Activated CD4-positive, alpha-beta T cell treated with anti-CD3 and anti-CD28 coated beads for 36 hours (primary cell): ENCODE measurements around the gene SRGN. TPM values are rescaled to one million over a fixed set of nuclear protein-coding genes. Genes with fewer than 3 reads are reported as not detected.

Source experiments
- ATAC-seq: fragments of 200-7000 bp; cut with Tn5 transposase; one replicate; pipeline ENCODE4 v1.10.0; 2021; ENCODE audit warnings: mild to moderate bottlenecking, moderate library complexity
- CTCF ChIA-PET: fragments of 350-600 bp; sonication (Branson Sonifier 250); formaldehyde crosslinking; loops from one replicate; lab custom pipeline; 2021; ENCODE audit warnings: antibody characterized with exemption; lab: Charles Lee
- POLR2A ChIA-PET: fragments of 350-600 bp; sonication (Branson Sonifier 250); formaldehyde crosslinking; loops from one replicate; lab custom pipeline; 2021; ENCODE audit warnings: antibody characterized with exemption, inconsistent platforms; lab: Charles Lee
- DNase-seq: peaks from one replicate; pipeline ENCODE4 v3.0.0-alpha.2; 2020
- H3K27ac Mint-ChIP-seq: one replicate; pipeline ENCODE4 v1.8.0; 2021; ENCODE audit warnings: mixed read lengths
- H3K27me3 Mint-ChIP-seq: one replicate; pipeline ENCODE4 v1.8.0; 2021; ENCODE audit warnings: mixed read lengths
- H3K36me3 Mint-ChIP-seq: one replicate; pipeline ENCODE4 v1.8.0; 2021; ENCODE audit warnings: low read depth, mixed read lengths
- H3K4me1 Mint-ChIP-seq: one replicate; pipeline ENCODE4 v1.8.0; 2021; ENCODE audit warnings: mixed read lengths
- H3K4me3 Mint-ChIP-seq: one replicate; pipeline ENCODE4 v1.8.0; 2021; ENCODE audit warnings: mild to moderate bottlenecking, moderate library complexity, mixed read lengths
- H3K9me3 Mint-ChIP-seq: one replicate; pipeline ENCODE4 v1.8.0; 2021; ENCODE audit warnings: low read depth, mixed read lengths
- intact Hi-C, 2 experiments: fragments of 100-400 bp; cut with DNase I in 1 of 2; cut with micrococcal nuclease in 1 of 2; formaldehyde crosslinking; loops; one replicate each; pipeline versions ENCODE4 v1.14.2 to v1.15.1; 2022 to 2024; cut with DNase I, micrococcal nuclease
- total RNA-seq, 2 experiments: library from RNA; stranded (reverse); gene quantifications; one replicate each; pipeline ENCODE4 v1.2.3, GENCODE V29; 2021

The SRGN gene
- total RNA-seq, 2 experiments from 2014 or later = 375 to 400 TPM

DNA sequence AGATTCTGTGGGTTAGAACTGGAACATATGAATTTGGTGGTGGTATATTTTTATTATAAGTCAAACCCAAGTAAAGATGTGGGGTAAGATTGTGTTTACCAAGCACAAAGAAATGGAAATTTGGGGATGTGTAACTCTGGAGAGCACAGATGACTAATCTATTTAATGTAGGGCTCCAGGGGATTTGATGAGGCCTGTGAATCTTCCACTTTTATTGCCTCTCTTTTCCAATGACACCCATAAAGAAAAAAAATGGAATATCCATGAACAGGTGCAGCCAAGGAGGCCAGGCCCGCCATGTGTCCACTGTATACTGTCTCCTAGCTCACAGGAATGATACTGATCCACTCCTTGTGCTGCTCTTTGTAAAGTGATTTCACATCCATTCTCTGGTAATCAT lies 2.8 kb downstream of the SRGN start:
- H3K4me1 Mint-ChIP-seq = peaks cover 62% of the 10 kb centered on the region
- no peaks in the 10 kb centered on the region for H3K9me3 Mint-ChIP-seq
- ChIA-PET POLR2A (interaction anchor here (0.6 to 2.0 kb wide), 10 partner anchors 11 to 190 kb away, joined by 3 to 14 read pairs (median 3); no protein-coding TSS in a partner anchor), CTCF (interaction anchor here (0.9 to 8.1 kb wide), 5 partner anchors 15 to 97 kb away, joined by 3 to 179 read pairs (median 5); no protein-coding TSS in a partner anchor)
- peak overlapping the region; percentile 86 for H3K4me3 Mint-ChIP-seq
- intact Hi-C loops = loop anchor here (1.0 to 10.0 kb wide), 7 partner anchors 34 to 1072 kb away; partner anchors contain the start of genes DDX21 (in 2 of the 2), HNRNPH3 (in 1 of the 2), PBLD (in 1 of the 2) and VPS26A (in 1 of the 2)
- H3K36me3 Mint-ChIP-seq = peaks cover 50% of the 10 kb centered on the region
- ATAC-seq = no peak
- no peak for DNase-seq
- peak overlapping the region; percentile 99 for H3K27ac Mint-ChIP-seq
- no peaks in the 10 kb centered on the region for H3K27me3 Mint-ChIP-seq

DNA sequence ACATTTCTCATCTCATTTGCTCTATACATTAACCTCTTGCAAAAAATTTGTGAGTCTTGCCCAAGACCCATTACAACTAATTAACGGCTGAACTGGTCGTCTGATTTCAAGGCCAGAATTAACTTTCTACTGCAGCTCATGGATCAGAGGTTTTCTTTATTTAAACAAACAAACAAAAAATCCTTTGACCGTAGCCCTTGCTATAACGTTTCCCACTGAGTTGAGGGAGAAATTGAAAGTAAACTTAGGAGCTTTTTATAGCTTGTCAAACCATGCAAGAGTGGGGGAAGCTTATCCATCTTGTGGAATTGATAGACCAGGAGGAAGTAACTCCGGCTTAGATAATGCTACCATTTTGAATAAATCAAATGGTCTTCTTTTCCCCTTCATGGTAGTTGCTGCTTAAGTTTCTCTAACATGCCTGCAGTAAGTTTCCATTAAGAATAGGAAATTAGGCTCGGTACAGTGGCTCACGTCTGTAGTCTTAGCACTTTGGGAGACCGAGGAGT lies 3.3 kb downstream of the SRGN start:
- no peak for DNase-seq
- CTCF ChIA-PET = interaction anchor here (0.8 to 8.1 kb wide), 7 partner anchors 9 to 97 kb away, joined by 3 to 179 read pairs (median 5); no protein-coding TSS in a partner anchor
- H3K4me3 Mint-ChIP-seq = peak overlapping the region; percentile 86
- ATAC-seq = no peak
- peaks cover 50% of the 10 kb centered on the region for H3K36me3 Mint-ChIP-seq
- POLR2A ChIA-PET = interaction anchor here (0.6 to 2.0 kb wide), 8 partner anchors 10 to 132 kb away, joined by 3 to 14 read pairs (median 3); no protein-coding TSS in a partner anchor
- H3K4me1 Mint-ChIP-seq = peaks cover 62% of the 10 kb centered on the region
- no peaks in the 10 kb centered on the region for H3K27me3 Mint-ChIP-seq
- intact Hi-C loops = loop anchor here (2.0 to 10.0 kb wide), 3 partner anchors 94 to 1071 kb away; partner anchors contain the start of genes HNRNPH3 (in 1 of the 2) and PBLD (in 1 of the 2)
- no peaks in the 10 kb centered on the region for H3K9me3 Mint-ChIP-seq
- H3K27ac Mint-ChIP-seq = peak overlapping the region; percentile 99

- intact Hi-C loops = loop anchor here (1.0 to 10.0 kb wide), 6 partner anchors 30 to 1069 kb away; partner anchors contain the start of genes HNRNPH3 (in 1 of the 2) and PBLD (in 1 of the 2)
- no peaks in the 10 kb centered on the region for H3K9me3 Mint-ChIP-seq
- H3K4me3 Mint-ChIP-seq = peak overlapping the region; percentile 30
- no peaks in the 10 kb centered on the region for H3K27me3 Mint-ChIP-seq
- peaks cover 60% of the 10 kb centered on the region for H3K4me1 Mint-ChIP-seq
- POLR2A ChIA-PET = interaction anchor here (1.1 kb wide), 2 partner anchors 27 to 88 kb away, joined by 3 to 4 read pairs; no protein-coding TSS in a partner anchor
- peaks cover 59% of the 10 kb centered on the region for H3K36me3 Mint-ChIP-seq
- ATAC-seq = peak; percentile 22
- CTCF ChIA-PET = interaction anchor here (0.6 to 8.1 kb wide), 29 partner anchors 7 to 685 kb away, joined by 3 to 179 read pairs (median 4); partner anchors contain the start of gene DDX21
- peak; percentile 90 for DNase-seq
- H3K27ac Mint-ChIP-seq = peak overlapping the region; percentile 81
These were observed 5.3 kb downstream of the SRGN start for GRCh38 chr10:69092959-69093850.

- ChIA-PET CTCF (interaction anchor here (0.6 to 8.1 kb wide), 20 partner anchors 8 to 1728 kb away, joined by 3 to 179 read pairs (median 4); partner anchors contain the start of gene DDX21), POLR2A (no interaction called here)
- intact Hi-C loops = loop anchor here (1.0 to 10.0 kb wide), 6 partner anchors 29 to 1068 kb away; partner anchors contain the start of genes HNRNPH3 (in 1 of the 2) and PBLD (in 1 of the 2)
- H3K4me3 Mint-ChIP-seq = no peak overlapping the region
- DNase-seq (no peak), ATAC-seq (no peak)
- peaks cover 60% of the 10 kb centered on the region for H3K4me1 Mint-ChIP-seq
- peaks cover 55% of the 10 kb centered on the region for H3K36me3 Mint-ChIP-seq
- H3K27ac Mint-ChIP-seq = no peak overlapping the region
- no peaks in the 10 kb centered on the region for H3K9me3 Mint-ChIP-seq
- no peaks in the 10 kb centered on the region for H3K27me3 Mint-ChIP-seq
These were observed 6.0 kb downstream of the SRGN start for GRCh38 chr10:69093933-69094332.

DNA sequence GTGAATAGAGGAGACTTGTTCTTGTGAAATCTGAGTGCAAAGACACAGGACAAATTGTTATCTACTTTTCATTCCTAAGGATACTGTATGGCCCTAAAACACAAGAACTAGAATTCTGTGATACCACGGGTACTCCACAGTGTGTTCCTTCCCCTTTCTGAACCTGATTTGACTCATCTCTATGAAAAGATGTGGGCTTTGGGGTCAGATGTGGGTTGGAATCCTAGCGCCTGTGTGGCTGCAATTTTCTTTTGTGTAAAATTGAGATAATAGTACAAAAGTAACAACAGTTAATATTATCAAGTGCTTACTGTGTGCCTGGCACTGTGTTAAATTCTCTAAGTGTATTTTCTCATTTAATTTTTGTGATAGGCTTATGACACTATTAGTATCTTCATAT lies 8.1 kb downstream of the SRGN start:
- Mint-ChIP-seq H3K4me3 (no peak overlapping the region), H3K27me3 (no peaks in the 10 kb centered on the region), H3K27ac (no peak overlapping the region), H3K36me3 (peaks cover 56% of the 10 kb centered on the region), H3K9me3 (no peaks in the 10 kb centered on the region), H3K4me1 (peaks cover 59% of the 10 kb centered on the region)
- ChIA-PET POLR2A (interaction anchor here (0.7 to 1.7 kb wide), 3 partner anchors 30 to 121 kb away, joined by 3 to 5 read pairs (median 3); no protein-coding TSS in a partner anchor), CTCF (interaction anchor here (0.6 to 8.1 kb wide), 3 partner anchors 9 to 87 kb away, joined by 3 to 179 read pairs (median 18); no protein-coding TSS in a partner anchor)
- peak; percentile 40 for ATAC-seq
- intact Hi-C loops = loop anchor here in 1 of 2 experiments (10.0 kb wide), 1 partner anchor 761 kb away; the partner anchor contains the start of genes HNRNPH3 and PBLD
- no peak for DNase-seq

DNA sequence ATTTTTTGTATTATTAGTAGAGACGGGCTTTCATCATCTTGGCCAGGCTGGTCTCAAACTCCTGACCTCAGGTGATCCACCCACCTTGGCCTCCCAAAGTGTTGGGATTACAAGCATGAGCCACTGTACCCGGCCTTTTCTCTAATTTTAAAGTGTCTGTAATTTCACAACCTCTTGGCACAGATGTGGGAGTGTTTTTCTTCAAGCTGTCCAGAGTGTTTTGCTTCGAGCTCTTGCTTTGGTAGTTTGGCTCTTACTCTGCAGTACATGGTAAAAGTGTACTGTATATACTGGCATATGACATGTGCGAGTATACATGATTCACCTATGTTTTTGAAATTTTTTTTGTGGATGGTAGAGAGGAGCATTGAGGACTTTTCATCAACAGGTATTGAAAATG lies 9.8 kb downstream of the SRGN start:
- Mint-ChIP-seq H3K36me3 (peaks cover 62% of the 10 kb centered on the region), H3K27me3 (no peaks in the 10 kb centered on the region), H3K27ac (peak overlapping the region; percentile 28), H3K9me3 (no peaks in the 10 kb centered on the region), H3K4me1 (peaks cover 60% of the 10 kb centered on the region), H3K4me3 (no peak overlapping the region)
- CTCF ChIA-PET = interaction anchor here (0.7 kb wide), 1 partner anchor 207 kb away, joined by 3 read pairs; no protein-coding TSS in a partner anchor
- intact Hi-C loops = loop anchor here in 1 of 2 experiments (10.0 kb wide), 1 partner anchor 763 kb away; the partner anchor contains the start of genes HNRNPH3 and PBLD
- POLR2A ChIA-PET = interaction anchor here (0.9 to 1.7 kb wide), 2 partner anchors 93 to 110 kb away, joined by 5 read pairs; no protein-coding TSS in a partner anchor
- no peak for ATAC-seq
- DNase-seq = no peak

GRCh38 chr10:69100136-69100872 lies 12.4 kb downstream of the SRGN start:
- Mint-ChIP-seq H3K9me3 (no peaks in the 10 kb centered on the region), H3K4me1 (peaks cover 46% of the 10 kb centered on the region), H3K27ac (no peak overlapping the region), H3K27me3 (no peaks in the 10 kb centered on the region), H3K36me3 (peaks cover 66% of the 10 kb centered on the region), H3K4me3 (no peak overlapping the region)
- ATAC-seq (no peak), DNase-seq (no peak)
- CTCF ChIA-PET = interaction anchor here (0.6 to 3.0 kb wide), 9 partner anchors 8 to 149 kb away, joined by 3 to 14 read pairs (median 3); no protein-coding TSS in a partner anchor
- intact Hi-C loops = no loop called here
- POLR2A ChIA-PET = no interaction called here

GRCh38 chr10:69101451-69102095 lies 13.7 kb downstream of the SRGN start:
- intact Hi-C loops = no loop called here
- Mint-ChIP-seq H3K9me3 (no peaks in the 10 kb centered on the region), H3K27ac (peak overlapping the region; percentile 29), H3K27me3 (no peaks in the 10 kb centered on the region), H3K4me1 (peaks cover 33% of the 10 kb centered on the region), H3K4me3 (no peak overlapping the region), H3K36me3 (peaks cover 68% of the 10 kb centered on the region)
- ATAC-seq = peak; percentile 40
- peak; percentile 44 for DNase-seq
- POLR2A ChIA-PET = interaction anchor here (0.5 to 0.6 kb wide), 2 partner anchors 11 to 98 kb away, joined by 3 read pairs; no protein-coding TSS in a partner anchor
- CTCF ChIA-PET = interaction anchor here (0.6 to 1.6 kb wide), 4 partner anchors 8 to 122 kb away, joined by 3 to 4 read pairs (median 4); no protein-coding TSS in a partner anchor

GRCh38 chr10:69102440-69102839 lies 14.5 kb downstream of the SRGN start:
- ATAC-seq = no peak
- H3K27ac Mint-ChIP-seq = peak overlapping the region; percentile 35
- intact Hi-C loops = no loop called here
- H3K9me3 Mint-ChIP-seq = no peaks in the 10 kb centered on the region
- no peak overlapping the region for H3K4me3 Mint-ChIP-seq
- ChIA-PET CTCF (interaction anchor here (1.6 kb wide), 1 partner anchor 9 kb away, joined by 4 read pairs; no protein-coding TSS in a partner anchor), POLR2A (no interaction called here)
- H3K4me1 Mint-ChIP-seq = peaks cover 31% of the 10 kb centered on the region
- DNase-seq = no peak
- peaks cover 64% of the 10 kb centered on the region for H3K36me3 Mint-ChIP-seq
- H3K27me3 Mint-ChIP-seq = no peaks in the 10 kb centered on the region
